SK-N-MC (cell line): ENCODE results near the gene SLC37A4.
"Not testable (repeated sequence)": the region's sequence is repeated elsewhere in the genome, so short reads cannot be mapped to it uniquely, and the experiment has no call there.

Experiments used
- DNase-seq: peaks from one replicate; pipeline ENCODE4 v3.0.0-alpha.2; 2011; ENCODE audit warnings: low read depth, low spot score
- H3K27ac ChIP-seq: fragments of 200-600 bp; sonication (generic); 2 replicates; pipeline ENCODE4 v1.5.1; 2016; ENCODE audit warnings: mixed run types
- H3K36me3 ChIP-seq: fragments of 200-600 bp; sonication (generic); 2 replicates; pipeline ENCODE4 v1.6.1; 2017; ENCODE audit warnings: antibody characterized with exemption, low read length, mixed read lengths; ENCODE audit not compliant: insufficient read depth
- H3K4me3 ChIP-seq: fragments of 200-600 bp; sonication (generic); 2 replicates; pipeline ENCODE4 v1.5.1; 2016
- H3K9ac ChIP-seq: fragments of 200-600 bp; sonication (generic); 2 replicates; pipeline ENCODE4 v1.8.0; 2017; ENCODE audit warnings: mixed run types, mixed read lengths; ENCODE audit not compliant: insufficient read length
- H3K9me3 ChIP-seq: fragments of 200-600 bp; sonication (generic); 2 replicates; pipeline ENCODE4 v1.6.1; 2017; ENCODE audit warnings: low read depth, mild to moderate bottlenecking, antibody characterized with exemption, low read length, moderate library complexity, mixed read lengths
- EZH2 ChIP-seq: fragments of 200-600 bp; sonication (generic); IDR thresholded peaks from one replicate; pipeline ENCODE4 v1.6.1; 2017; ENCODE audit warnings: antibody characterized with exemption
- FOXP2 ChIP-seq: optimal IDR thresholded peaks from 2 replicates; pipeline ENCODE3; 2011; ENCODE audit warnings: mild to moderate bottlenecking, moderate library complexity; ENCODE audit not compliant: insufficient read depth; ENCODE audit errors: extremely low read length, control extremely low read depth
- POLR2AphosphoS5 ChIP-seq: IDR thresholded peaks from 2 replicates; pipeline ENCODE4 v1.6.1; 2012; ENCODE audit warnings: mild to moderate bottlenecking, low read depth, low read length, borderline replicate concordance

The SLC37A4 gene

DNA sequence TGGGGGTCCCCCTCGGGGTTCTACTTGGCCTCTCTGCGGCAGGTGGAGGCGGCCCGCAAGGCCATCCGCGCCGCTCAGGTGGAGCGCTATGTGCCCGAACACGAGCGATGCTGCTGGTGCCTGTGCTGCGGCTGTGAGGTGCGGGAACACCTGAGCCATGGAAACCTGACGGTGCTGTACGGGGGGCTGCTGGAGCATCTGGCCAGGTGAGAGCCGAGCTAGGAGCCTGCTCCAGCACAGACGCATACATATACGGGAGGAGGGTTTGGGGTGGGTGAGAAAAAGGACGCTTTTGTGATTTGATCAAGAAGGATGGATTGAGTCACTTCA is 32.3 kb downstream of the SLC37A4 start:
- Histone ChIP-seq H3K9ac (peak overlapping the region; percentile 87), H3K36me3 (peaks cover 34% of the 10 kb centered on the region), H3K27ac (no peak overlapping the region), H3K4me3 (peak overlapping the region; percentile 97), H3K9me3 (no peaks in the 10 kb centered on the region)
- DNase-seq: no peak
- no peak for TF ChIP-seq EZH2
- TF ChIP-seq FOXP2: no peak
- TF ChIP-seq POLR2AphosphoS5: no peak

DNA sequence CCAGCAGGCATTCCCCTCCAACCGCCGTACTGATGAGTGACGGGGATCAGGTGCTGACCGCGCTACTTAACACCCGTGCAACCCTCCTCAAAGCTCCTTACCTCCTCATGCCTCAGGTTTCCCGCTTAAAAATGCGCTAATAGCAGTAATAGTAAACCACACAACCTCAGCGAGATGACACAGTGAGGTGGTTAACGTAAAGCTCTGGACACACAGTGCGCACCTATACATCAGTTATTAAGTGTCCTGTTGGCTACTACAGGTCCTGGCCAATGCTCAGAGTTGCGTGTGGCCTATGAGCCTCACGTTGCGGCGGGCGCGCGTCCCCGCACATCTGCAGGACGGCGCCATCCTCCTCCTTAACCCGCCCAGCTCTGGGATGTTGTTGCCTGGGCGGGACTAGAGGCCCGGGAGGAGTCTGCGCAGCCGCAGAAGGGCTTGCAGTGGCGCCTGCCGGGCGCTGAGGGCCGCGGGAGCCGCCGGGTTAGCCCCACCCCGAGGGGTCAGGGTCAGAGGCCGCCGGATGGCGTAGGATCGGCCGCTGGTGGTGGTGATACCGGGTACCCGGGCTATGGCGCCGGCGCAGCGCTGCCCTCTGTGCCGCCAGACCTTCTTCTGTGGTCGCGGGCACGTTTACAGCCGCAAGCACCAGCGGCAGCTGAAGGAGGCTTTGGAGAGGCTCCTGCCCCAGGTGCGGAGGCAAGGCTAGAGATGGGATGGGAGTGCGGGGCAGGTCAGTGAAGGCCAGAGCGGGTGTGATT is 32.9 kb downstream of the SLC37A4 start, which contains the start of gene CENATAC:
Gene CENATAC (plus strand): TSS at position 512 of the 761 bp plus-strand sequence. CDS start 60 bp downstream, at position 572.
- peak; percentile 28 for DNase-seq
- Histone ChIP-seq H3K27ac (0 out of 2 replicates have a peak within 1 kb of the TSS, but pooled peaks have one; percentile 37), H3K9me3 (no peaks in the 10 kb centered on the region), H3K4me3 (peak within 1 kb of the TSS; percentile 97), H3K9ac (peak within 1 kb of the TSS; percentile 87), H3K36me3 (peaks cover 29% of the 10 kb centered on the region)
- TF ChIP-seq POLR2AphosphoS5 (peak; percentile 97), FOXP2 (peak; percentile 60), EZH2 (no peak)

DNA sequence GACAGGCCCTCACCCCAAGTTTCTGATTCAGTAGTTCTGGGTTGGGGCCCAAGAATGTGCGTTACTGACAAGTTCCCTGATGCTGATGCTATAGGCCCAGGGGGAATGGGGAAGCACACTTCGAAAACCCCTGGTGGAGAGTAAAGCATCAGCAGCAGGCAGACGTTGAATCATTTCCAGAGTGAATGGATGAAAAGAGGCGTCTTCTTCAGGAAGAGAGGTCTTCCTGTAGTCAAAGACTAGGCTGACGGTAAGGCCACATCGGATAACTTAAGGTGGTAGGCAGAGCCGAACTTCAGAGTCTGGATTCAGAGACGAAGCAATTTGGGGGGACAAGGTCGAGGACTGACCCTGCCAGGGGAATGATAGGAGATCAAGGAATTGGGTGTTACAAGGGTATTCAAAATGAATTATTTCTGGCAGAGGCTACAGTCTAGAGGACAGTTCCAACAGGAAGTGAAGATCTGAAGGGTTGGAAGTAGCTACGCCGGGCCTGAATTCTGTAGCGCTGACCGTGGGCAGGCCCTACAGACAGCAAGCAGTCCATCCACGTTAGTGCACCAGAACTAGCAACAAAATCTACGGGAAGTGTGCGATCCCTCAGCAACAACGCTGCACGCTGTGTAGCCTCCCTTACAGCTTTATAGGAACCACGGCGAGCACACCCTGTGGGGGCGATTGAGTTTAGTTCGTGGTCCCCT is 33.6 kb downstream of the SLC37A4 start:
- Histone ChIP-seq H3K9ac (peak overlapping the region; percentile 87), H3K27ac (0 out of 2 replicates have a peak overlapping the region, but pooled peaks have one; percentile 37), H3K9me3 (no peaks in the 10 kb centered on the region), H3K36me3 (peaks cover 23% of the 10 kb centered on the region), H3K4me3 (peak overlapping the region; percentile 97)
- DNase-seq: no peak
- TF ChIP-seq FOXP2 (no peak), EZH2 (no peak), POLR2AphosphoS5 (no peak; the same call in 1 of the 2 replicates)

DNA sequence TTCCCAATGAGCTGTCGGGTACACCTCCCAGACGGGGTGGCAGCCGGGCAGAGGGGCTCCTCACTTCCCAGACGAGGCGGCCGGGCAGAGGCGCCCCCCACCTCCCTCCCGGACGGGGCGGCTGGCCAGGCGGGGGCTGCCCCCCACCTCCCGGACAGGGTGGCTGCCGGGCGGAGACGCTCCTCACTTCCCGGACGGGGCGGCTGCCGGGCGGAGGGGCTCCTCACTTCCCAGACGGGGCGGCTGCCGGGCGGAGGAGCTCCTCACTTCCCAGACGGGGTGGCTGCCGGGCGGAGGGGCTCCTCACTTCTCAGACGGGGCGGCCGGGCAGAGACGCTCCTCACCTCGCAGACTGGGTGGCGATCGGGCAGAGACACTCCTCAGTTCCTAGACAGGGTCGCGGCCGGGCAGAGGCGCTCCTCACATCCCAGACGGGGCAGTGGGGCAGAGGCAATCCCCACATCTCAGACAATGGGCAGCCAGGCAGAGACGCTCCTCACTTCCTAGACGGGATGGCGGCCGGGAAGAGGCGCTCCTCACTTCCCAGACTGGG is 39.1 kb downstream of the SLC37A4 start:
- not testable (repeated sequence) for H3K27ac ChIP-seq, H3K9ac ChIP-seq, H3K36me3 ChIP-seq, H3K9me3 ChIP-seq, DNase-seq, H3K4me3 ChIP-seq

DNA sequence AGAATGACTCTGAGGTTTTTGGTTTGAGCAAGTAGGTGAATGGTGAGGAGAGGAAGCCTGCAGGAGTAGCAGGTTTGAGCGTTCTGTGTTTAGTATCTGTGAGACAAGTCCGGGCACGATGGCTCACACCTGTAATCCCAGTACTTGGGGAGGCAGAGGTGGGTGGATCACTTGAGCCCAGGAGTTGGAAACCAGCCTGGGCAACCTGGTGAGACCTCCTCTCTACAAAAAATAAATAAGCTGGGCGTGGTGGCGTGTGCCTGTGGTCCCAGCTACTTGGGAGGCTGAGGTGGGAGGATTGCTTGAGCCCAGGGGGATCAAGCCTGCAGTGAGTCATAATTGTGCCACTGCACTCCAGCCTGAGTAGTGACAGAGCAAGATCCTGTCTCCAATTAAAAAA is 42.4 kb downstream of the SLC37A4 start:
- Histone ChIP-seq H3K4me3 (no peak overlapping the region), H3K9me3 (no peaks in the 10 kb centered on the region), H3K27ac (no peak overlapping the region), H3K36me3 (no peaks in the 10 kb centered on the region), H3K9ac (no peak overlapping the region)
- no peak for TF ChIP-seq EZH2
- TF ChIP-seq FOXP2: no peak
- TF ChIP-seq POLR2AphosphoS5: no peak
- DNase-seq: no peak

DNA sequence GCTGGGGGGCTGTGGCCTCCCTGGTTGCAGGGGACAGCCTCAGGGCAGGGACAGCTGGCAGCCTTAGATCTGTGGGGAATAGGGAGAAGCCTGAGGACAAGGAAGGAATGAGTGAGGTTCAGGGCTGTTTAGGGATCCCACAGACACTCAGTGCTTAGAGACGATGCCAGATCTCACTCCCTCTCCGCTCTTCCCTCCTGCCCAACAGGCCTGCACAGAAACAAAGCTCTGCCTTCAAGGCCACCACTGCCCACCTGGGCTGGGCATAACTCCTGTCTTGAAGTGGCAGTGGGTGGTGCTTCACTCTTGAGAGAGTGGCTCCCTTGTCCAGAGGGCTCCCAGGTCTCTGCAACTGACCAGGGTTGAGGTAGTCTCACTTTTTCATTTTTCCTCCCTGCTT is 45.9 kb downstream of the SLC37A4 start:
- no peaks in the 10 kb centered on the region for H3K36me3 ChIP-seq
- DNase-seq: no peak
- no peak for TF ChIP-seq EZH2
- TF ChIP-seq FOXP2: no peak
- no peaks in the 10 kb centered on the region for H3K9me3 ChIP-seq
- no peak overlapping the region for H3K4me3 ChIP-seq
- H3K27ac ChIP-seq: no peak overlapping the region; the same call in 1 of the 2 replicates
- no peak overlapping the region for H3K9ac ChIP-seq

DNA sequence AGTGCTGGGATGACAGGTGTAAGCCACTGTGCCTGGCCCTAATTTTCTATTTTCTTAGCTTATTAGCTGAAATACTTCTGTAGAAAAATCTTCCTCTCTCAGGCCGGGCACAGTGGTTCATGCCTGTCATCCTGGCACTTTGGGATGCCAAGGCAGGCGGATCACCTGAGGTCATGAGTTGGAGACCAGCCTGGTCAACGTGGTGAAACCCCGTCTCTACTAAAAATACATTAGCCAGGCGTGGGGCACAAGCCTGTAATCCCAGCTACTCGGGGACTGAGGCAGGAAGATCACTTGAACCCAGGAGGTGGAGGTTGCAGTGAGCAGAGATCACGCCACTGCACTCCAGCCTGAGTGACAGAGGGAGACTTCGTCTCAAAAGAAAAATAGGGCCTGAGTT is 46.3 kb downstream of the SLC37A4 start:
- H3K4me3 ChIP-seq, H3K9ac ChIP-seq, H3K36me3 ChIP-seq, H3K27ac ChIP-seq, DNase-seq, H3K9me3 ChIP-seq: not testable (repeated sequence)

DNA sequence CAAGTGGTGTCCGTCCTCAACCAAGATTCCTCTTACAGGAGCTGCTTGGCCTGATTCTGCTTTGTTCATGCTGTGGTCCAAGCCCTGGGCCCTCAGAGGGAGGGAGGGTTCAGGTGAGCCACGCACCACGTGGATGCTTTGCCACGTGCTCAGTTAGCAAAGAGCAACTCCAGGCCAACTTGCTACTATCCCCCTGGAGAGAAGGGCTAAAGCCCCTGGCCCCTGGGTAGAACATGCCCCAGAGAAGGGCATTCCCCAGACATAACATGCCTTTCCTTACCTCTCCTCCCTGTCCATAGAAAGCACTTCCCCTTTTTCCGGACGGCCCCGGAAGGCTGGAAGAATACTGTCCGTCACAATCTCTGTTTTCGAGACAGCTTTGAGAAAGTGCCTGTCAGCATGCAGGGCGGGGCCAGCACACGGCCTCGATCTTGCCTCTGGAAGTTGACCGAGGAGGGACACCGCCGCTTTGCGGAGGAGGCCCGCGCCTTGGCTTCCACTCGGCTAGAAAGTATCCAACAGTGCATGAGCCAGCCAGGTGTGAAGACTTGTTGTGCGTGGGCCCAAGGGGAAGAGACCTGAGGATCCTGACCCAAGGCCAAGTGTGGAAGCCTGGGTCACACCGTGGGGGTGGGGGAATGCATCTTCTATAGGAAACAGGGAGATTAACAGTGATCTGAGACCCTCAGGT is 50.3 kb downstream of the SLC37A4 start:
- Histone ChIP-seq H3K4me3 (no peak overlapping the region), H3K36me3 (no peaks in the 10 kb centered on the region), H3K9ac (no peak overlapping the region), H3K27ac (no peak overlapping the region), H3K9me3 (no peaks in the 10 kb centered on the region)
- no peak for DNase-seq
- TF ChIP-seq FOXP2 (no peak), EZH2 (no peak), POLR2AphosphoS5 (no peak)
